CD4-positive, alpha-beta T cell treated with Interleukin-10 for 1 hour (primary cell): ENCODE measurements around the gene ZNF385B.
"Not testable (repeated sequence)": the region's sequence is repeated elsewhere in the genome, so short reads cannot be mapped to it uniquely, and the experiment has no call there.

Experiments used
- DNase-seq: peaks from one replicate; pipeline ENCODE4 v3.0.0-alpha.2; 2020

Gene ZNF385B

GRCh38 chr2:179796213-179797007 lies 65.0 kb downstream of the ZNF385B start:
- DNase-seq, result no peak

- no peak for DNase-seq
Measured at GRCh38 chr2:179793902-179794301, 67.5 kb downstream of the ZNF385B start.

DNA sequence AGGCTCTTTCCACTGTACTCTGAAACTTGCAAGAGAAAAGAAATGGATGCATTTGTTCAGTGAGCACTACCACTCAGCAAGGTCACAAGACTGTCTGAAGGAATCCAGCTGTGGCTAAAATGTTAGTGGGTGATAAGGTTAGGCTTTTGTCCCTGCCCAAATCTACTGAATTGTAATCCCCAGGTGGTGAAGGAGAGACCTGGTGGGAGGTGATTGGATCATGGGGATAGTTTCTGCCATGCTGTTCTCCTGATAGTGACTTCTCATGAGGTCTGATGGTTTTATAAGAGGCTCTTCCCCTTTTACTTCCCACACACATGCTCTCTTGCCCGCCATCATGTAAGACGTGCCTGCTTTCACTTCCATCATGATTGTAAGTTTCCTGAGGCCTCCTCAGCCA lies 68.2 kb downstream of the ZNF385B start:
- DNase-seq, result no peak

DNA sequence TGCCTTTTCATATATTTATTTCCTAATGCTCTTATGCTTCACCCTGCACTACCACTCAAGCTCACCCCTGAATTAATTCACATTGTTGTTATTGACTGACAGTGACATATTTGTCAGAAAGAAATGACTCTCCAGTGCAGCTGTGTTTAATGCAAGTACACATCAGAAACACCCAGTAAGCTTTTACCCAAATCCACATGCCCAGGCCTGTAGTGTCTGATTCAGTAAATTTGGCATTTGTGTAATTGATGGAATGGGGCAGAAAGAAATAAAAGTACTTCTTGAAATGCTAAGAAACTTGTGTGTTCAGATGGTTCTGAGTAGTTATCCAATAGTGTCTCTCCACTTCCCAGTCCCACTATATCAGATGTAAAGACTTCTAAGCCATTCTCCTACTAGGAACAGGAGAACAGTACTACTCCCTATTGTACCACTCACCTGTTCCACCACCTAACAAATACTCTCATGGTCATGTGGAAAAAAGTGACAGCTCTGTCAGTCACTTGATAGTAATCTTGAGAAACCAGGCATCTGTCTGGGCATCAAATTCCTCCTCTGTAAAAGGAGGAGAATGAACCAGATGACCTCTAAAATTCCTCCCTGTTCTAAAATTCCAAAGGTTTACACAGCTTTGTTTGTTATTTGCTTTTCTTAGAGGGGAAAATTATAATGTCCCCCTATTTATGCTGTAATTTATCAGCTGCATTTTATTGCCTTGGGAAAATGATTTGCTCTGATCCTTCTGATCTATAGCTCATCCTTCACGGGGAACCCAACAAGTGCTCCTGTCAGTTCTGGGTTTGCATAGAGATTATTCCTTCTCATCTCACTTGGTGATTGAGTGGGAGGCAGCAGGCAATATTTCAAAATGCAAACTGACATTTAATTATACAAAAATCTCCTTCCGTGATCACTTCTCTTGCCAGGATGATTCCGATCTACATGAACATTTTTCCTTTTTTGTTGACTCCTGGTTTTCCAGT lies 70.9 kb downstream of the ZNF385B start:
- DNase-seq, result no peak

DNA sequence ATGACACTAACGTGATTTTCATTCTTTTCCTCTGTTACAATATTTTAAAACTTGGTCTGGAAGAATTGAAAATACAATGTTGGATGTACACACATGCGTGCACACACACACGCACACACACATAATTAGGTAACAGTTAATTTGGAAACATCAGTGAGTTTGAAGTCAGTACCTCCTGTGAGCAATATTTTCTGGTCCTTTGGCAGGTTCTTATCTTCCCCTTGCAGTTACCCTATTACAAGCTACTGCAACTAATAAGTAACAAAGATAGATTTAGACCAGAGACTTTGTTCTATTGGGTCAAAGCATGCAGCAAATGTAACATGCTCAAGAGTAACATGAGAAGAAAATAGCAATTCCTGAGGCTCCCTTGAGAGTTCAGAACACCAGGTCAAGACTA lies 73.3 kb downstream of the ZNF385B start:
- DNase-seq, result no peak

GRCh38 chr2:179787601-179788000 lies 73.8 kb downstream of the ZNF385B start:
- DNase-seq, result no peak

- DNase-seq, result no peak
Measured at GRCh38 chr2:179785902-179786301, 75.5 kb downstream of the ZNF385B start.

DNA sequence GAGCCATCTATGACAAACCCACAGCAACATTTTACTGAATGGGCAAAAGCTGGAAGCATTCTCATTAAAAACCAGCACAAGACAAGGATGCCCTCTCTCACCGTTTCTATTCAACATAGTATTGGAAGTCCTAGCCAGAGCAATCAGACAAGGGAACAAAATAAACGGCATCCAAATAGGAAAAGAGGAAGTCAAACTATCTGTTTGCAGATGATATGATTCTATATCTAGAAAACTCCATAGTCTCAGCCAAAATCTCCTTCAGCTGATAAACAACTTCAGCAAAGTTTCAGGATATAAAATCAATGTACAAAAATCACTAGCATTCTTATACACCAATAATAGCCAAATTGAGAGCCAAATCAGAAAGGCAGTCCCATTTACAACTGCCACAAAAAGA lies 79.1 kb downstream of the ZNF385B start:
- DNase-seq, result not testable (repeated sequence)

DNA sequence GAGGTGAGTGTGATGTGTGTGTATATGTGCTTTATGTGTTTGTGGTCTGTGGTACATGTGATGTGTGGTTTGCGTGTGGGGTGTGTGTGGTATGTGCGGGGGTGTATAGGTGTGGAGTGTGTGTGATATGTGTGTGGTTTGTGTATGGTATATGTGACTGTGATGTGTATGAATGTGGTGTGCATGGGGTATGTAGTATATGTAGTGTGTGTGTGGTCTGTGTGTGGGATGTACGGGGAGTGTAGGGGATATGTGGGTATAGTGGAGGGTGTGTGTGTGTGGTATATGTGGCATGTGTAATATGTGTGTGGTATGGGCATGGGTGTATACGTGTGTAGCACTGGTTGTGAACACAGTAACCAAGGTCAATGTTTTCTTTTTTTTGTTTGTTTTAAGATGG lies 87.4 kb downstream of the ZNF385B start:
- no peak for DNase-seq

GRCh38 chr2:179772346-179772745 lies 89.1 kb downstream of the ZNF385B start:
- no peak for DNase-seq

DNA sequence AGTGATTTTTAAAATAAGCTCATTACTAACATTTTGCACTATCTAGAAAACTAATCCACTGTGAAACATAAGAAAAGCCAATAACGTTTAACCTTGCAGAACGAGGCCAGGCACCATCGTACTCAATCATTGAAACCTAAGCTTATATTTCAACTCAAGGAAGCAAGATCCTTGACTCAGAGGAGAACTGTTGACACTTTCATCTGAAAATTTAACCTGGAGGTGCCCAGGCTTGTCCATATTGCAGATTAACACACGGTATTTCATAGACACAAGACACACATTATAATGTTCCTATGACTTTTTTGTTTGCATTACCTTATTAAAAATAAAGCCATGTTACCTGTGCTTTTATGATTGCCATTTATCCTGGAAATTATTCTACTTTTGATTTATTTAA lies 89.6 kb downstream of the ZNF385B start:
- DNase-seq, result no peak

DNA sequence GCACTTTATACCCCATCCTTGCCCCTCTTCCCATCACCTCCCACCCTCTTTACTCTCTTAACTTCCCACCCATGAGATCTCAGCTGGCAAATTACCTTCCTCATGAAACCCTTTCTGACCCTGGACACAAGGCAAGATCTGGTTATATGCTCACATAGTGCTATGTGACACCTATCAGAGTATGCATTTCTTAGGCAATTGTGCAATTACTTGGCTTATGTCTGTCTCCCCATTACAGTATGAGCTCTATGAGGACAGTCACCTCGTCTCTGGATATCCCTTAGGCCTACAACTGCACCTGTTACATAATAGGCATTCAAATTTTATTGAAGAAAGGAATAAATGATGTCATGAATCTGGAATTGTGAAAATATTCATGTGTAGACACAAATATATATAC lies 91.4 kb downstream of the ZNF385B start:
- DNase-seq, result no peak

GRCh38 chr2:179769323-179769722 lies 92.1 kb downstream of the ZNF385B start:
- no peak for DNase-seq

- DNase-seq, result no peak
Measured at GRCh38 chr2:179768765-179769164, 92.6 kb downstream of the ZNF385B start.

- no peak for DNase-seq
Measured at GRCh38 chr2:179765666-179766065, 95.7 kb downstream of the ZNF385B start.

- no peak for DNase-seq
Measured at GRCh38 chr2:179764710-179765109, 96.7 kb downstream of the ZNF385B start.

- DNase-seq, result no peak
Measured at GRCh38 chr2:179758636-179759035, 102.8 kb downstream of the ZNF385B start.

- DNase-seq, result no peak
Measured at GRCh38 chr2:179751163-179751809, 110.1 kb downstream of the ZNF385B start.

GRCh38 chr2:179749210-179749609 lies 112.2 kb downstream of the ZNF385B start:
- DNase-seq, result no peak

DNA sequence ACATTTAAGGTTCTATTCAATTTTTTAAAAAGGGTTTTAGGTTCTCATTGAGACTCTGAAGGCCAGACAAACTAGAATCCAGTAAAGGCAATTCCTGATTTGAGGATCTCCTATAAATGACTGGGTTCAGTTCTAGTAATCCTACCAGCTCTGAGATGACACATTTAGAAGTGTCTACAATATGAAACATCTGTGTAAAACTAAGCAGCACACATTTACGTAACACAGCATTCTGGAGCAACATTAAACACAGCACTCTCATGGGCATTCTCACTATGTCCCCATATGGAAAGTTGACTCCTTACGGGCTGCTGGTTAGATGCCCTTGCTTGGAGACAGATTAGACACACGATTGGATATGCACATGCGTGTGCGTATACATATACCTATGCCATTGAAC lies 114.4 kb downstream of the ZNF385B start:
- DNase-seq, result no peak

- DNase-seq, result no peak
Measured at GRCh38 chr2:179745635-179746256, 115.7 kb downstream of the ZNF385B start.

DNA sequence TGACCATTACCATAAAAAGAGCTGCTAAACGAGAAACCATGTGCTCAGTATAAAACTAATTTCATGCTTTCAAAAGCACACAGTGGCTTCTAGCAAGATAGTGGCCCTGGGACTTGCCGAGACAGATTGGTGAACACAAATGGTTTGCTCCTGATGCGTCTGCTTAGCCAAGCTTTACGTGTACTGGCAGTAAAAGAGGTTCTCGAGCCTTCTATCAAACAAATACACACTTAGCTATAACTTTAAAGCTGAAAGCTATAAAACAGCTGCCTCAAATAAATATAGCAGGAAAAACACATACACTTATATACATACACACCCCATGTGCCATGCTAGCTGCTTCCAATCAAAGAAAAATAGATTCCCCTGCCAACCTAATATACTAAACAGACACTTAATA lies 117.0 kb downstream of the ZNF385B start:
- DNase-seq, result no peak

DNA sequence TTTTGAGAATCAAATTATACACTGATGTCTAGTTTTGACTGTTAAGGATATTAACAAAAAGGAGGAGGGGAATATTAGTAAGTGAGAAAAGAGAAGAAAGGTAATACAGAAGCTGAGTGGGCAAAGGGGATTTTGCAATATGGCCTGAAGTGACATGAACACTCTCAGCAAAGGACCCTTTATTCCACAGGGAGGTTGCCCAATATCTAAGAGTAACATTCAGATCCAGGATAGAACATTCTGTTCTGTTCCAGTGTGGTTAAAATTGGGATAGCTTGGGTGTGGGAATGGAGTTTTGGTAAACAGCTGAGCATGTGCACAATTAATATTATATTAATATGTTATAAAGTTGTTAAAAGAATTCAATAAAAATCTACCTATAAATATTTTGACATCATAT lies 120.1 kb downstream of the ZNF385B start:
- DNase-seq, result no peak
